KBM-7 (cell line): ENCODE data around the gene LRRC8D.
"Not testable (repeated sequence)": the region's sequence is repeated elsewhere in the genome, so short reads cannot be mapped to it uniquely, and the experiment has no call there.

Experiments
- DNase-seq: peaks from one replicate; pipeline ENCODE4 v3.0.0-alpha.2; 2015
- in situ Hi-C: fragments of 300-500 bp; cut with MboI; formaldehyde crosslinking; loops from 2 replicates; pipeline ENCODE4 v1.14.3; 2020; ENCODE audit warnings: low sequenced_read_pairs, low pct_unique_long_range_greater_than_20kb, mixed read lengths

Gene LRRC8D

GRCh38 chr1:89924075-89924474, 103.2 kb downstream of the LRRC8D start:
- in situ Hi-C loops, DNase-seq: not testable (repeated sequence)

DNA sequence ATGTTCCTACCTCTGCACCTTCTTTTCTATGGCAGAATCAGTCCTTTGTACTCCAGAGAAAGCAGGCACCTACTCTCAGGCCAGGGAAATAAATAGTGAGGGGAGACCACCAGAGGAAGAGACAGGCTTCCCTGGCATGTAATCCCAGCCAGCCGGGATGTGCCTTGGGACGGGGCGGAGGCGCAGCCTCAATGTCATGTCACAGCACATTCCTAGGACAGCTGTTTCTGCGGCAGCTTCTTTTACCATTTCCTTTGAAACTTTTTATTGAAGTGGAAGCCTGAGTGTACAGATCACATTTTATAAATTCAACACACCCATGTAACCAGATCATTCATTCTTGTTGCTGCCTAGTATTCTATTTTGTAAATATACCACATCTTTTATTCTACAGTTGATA, 106.2 kb downstream of the LRRC8D start:
- in situ Hi-C loops, result no loop called here

DNA sequence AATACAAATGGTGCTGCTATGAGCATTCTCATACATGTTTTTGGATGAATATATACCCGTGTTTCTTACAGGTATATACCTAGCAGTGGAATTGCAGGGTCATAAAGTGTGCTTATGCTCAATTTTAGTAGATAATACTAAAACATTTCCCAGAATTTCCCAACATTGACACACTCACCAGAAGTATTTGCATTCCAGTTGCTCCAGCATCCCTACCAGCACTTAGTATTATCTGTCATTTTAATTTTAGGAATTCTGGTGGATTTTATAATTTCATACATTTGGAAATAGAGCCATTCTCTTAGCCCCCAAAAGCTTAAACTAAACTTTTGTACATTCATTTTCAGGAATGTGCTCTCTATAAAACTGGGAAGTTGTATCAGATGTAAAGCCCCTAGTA, 106.6 kb downstream of the LRRC8D start:
- in situ Hi-C loops, result no loop called here
- no peak for DNase-seq

More for the DNA sequence above, 106.2 kb downstream of the LRRC8D start:
- no peak for DNase-seq

DNA sequence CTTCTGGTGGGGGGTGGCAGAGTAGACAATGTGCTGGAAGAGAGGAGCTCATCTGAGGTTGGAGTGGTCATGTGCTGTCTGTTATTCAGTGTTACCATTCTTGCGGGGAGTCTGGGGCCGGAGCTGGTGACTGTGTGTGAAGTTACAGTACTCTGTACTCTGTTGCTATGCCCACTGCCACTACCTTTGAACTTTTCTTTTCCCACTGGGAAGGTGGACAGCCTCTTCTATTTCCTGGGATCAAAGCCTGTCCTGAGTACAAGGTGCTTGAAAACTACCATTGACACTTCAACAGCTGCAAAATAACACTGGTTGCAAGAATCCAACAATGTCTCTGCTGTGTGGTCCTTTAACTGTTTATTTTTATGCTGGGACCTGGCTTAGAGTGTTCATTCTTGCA, 107.7 kb downstream of the LRRC8D start:
- in situ Hi-C loops, result no loop called here
- no peak for DNase-seq

- no peak for DNase-seq
- in situ Hi-C loops, result no loop called here
Measured at GRCh38 chr1:89929467-89930063, 108.7 kb downstream of the LRRC8D start.

GRCh38 chr1:89930579-89930978, 109.7 kb downstream of the LRRC8D start:
- no peak for DNase-seq
- in situ Hi-C loops, result no loop called here

- DNase-seq, result no peak
- in situ Hi-C loops, result no loop called here
Measured at GRCh38 chr1:89931964-89932363, 111.1 kb downstream of the LRRC8D start.

DNA sequence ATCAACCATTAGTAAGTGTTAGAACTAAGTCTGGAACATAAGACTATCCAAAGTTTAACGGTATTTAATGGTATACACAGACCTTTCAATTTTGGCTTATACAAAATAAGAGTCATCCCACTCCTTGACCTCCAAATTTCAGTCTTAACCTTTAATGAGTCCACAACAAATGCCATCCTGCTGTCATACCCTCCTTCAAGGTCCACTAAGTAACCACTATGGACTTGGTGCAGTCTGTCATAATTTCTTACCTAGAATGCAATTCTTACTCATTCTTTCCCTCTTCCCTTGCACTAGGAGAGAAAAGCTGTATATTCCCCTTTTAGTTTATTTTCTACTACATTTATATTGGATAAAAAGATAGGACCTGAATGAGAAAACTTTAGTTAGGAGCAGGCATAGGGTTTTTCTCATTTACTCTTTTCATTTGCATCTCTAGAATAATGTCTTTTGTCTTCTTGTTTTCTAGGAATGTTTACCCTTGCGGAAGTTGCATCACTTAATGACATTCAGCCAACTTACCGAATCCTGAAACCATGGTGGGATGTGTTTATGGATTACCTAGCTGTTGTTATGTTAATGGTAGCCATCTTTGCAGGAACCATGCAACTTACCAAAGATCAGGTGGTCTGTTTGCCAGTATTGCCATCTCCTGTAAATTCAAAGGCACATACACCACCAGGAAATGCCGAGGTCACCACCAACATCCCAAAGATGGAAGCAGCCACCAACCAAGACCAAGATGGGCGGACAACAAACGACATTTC, 111.9 kb downstream of the LRRC8D start:
- no peak for DNase-seq
- in situ Hi-C loops, result no loop called here

- in situ Hi-C loops, result no loop called here
- no peak for DNase-seq
Measured at GRCh38 chr1:89934461-89934860, 113.6 kb downstream of the LRRC8D start.

- in situ Hi-C loops, result no loop called here
- no peak for DNase-seq
Measured at GRCh38 chr1:89935235-89935634, 114.4 kb downstream of the LRRC8D start.

GRCh38 chr1:89936694-89937093, 115.9 kb downstream of the LRRC8D start:
- in situ Hi-C loops, result no loop called here

GRCh38 chr1:89938171-89939055, 117.6 kb downstream of the LRRC8D start:
- no peak for DNase-seq
- in situ Hi-C loops, result no loop called here

More at GRCh38 chr1:89936694-89937093, 115.9 kb downstream of the LRRC8D start:
- no peak for DNase-seq

DNA sequence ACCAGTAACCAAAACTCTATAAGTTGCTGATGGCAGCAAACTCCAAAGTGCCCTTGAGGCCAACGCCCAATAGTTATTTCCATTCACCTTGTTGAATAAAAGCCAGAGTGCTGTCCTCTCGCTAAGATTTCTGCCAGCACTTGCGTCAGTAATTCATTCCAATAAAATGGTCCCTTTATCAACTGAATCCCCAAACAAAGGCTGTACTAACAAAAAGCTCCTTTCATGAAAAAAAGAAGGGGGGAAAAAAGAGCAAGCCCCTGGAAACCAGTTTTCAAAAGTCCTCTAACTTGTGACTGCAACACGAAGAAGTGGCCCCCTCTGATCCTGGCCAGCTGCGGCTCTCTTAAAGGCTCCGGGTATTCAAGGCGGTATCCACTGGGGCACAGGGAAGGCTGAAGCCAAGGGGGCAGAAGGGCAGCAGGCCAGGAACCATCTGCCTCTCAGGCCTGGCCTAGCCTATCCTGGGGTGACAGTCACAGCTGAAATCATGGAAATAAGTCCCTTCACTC, 118.3 kb downstream of the LRRC8D start:
- in situ Hi-C loops, result no loop called here
- DNase-seq, result no peak

DNA sequence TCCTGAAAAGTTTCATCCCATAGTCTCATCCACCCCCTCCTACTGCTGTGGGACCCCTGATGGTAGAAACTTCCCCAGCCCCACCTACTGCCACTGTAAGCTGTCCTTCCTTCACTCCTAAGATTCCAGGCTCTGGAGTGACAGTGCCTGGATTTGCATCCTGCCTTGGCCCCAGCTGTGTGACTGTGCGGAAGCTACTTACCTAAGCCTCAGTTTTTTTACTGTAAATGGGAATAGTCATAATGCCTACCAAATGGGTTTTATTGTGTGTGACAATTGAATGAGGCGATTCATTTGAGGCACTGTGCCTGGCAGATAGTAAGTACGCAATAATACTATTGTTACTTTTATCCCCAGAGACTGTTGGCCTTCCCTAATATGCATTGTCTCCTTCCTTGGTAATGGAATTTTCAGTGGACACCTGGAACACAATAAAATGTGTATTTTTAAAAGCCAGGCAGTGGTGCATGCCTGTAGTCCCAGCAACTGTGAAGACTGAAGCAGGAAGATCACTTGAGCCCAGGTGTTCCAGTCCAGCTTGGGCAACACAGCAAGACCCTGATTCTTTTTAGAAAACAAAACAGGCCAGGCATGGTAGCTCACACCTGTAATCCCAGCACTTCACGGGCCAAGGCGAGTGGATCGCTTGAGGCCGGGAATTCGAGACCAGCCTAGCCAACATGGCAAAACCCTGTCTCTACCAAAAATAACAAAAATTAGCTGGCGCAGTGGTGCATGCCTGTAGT, 119.0 kb downstream of the LRRC8D start:
- in situ Hi-C loops, result no loop called here
- DNase-seq, result no peak

DNA sequence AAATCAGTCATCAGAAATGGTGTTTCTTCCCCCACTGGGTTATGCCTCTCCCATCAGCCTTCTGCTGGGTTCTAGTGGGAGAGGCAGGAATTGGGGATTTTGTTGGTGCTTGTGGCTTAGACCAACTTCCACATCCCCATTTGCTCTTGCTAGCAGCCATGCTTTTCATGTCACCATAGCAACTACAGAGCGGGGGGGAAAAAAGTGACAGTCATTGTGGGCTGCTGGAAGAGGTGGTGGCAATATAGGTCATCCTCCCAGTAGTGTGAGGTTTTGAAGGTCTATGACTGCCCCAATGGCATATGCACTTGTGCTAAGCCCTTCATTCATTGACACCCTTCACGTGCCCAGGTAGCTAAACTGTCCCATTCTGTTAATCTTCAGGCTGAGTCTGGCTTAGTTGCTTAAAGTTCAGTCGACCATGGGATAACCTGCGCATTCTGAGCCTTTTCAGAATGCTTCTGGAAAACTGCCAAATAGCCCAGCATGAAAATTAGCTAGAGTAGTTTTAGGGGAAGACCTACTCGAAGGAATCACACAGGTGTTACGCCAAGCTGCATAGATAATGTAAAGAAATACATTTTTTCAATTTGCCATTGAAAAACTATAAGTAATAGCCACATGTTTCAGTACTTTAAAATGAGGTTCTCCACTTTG, 120.4 kb downstream of the LRRC8D start:
- peak; percentile 82 for DNase-seq
- in situ Hi-C loops, result no loop called here

DNA sequence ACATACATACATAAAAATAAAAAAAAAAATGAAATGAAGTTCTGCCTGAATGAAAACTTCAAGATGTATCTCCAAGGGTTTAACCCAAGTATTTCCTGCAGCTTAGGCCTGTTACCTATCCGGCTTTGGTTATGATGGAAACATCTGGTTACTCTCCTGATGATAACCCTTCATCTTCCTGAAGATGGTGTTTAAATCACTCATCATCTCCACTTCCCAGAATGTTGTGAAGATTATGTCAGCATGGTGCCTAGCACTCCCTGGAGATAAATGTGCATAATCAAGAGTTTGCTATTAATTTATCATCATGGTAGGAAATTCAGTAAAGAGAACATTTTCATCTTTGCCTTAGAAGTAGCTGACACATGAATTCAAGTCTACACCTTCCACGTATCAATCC, 121.2 kb downstream of the LRRC8D start:
- in situ Hi-C loops, result no loop called here
- no peak for DNase-seq

DNA sequence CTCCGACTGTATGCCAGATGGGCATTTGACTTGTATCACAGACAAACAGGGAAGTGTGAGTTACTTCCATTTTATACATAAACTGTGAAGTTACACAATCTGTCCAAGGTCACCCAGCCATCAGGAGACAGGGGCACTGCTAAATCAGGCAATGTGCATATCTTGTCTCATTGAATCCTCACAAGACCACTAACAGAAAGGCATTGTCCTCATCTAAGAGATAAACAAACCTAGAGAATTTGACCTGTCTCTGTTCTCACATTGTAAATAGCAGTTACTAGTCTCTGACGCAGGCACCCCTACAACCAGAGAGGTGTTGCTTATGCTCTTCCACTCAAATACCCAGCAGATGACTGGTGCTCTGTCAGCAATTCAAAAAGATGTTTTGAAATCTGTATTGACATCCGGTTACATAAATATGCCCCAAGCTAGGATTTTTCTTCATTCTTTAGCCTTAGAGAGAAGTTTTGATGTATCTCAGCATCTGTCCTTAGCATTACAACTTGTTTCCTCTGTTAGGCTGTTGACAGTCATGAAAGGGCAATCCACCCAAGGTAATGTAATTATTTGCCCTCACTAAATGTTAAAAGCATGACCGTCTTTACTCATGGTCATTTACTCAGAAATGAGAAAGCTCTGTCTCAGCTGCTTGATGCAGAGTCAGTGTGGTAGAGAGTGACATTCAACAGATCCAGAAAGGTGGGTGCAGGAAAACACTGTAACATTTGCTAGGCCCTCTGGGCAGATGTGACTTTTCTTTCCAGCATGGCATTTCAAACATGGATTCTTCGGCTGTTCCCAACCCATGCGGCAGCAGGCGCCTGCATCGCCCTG, 122.2 kb downstream of the LRRC8D start:
- no peak for DNase-seq
- in situ Hi-C loops, result no loop called here
